NT2/D1 (cell line): ENCODE measurements around the gene ZNF436.

Source experiments
- SUZ12 ChIP-seq: IDR thresholded peaks from 2 replicates; pipeline ENCODE4 v1.6.1; 2011; ENCODE audit not compliant: insufficient read length, insufficient read depth; ENCODE audit errors: extremely low read depth
- YY1 ChIP-seq: IDR thresholded peaks from 2 replicates; pipeline ENCODE4 v1.6.1; 2011; ENCODE audit not compliant: insufficient read length, insufficient read depth
- ZNF274 ChIP-seq: IDR thresholded peaks from 2 replicates; pipeline ENCODE4 v1.6.1; 2011; ENCODE audit warnings: mild to moderate bottlenecking, low read depth, low read length

GRCh38 chr1:23403735-23404486, 34.3 kb upstream of the ZNF436 start:
- TF ChIP-seq YY1 (no peak), ZNF274 (no peak), SUZ12 (no peak)
